ENCODE data around the gene SIRPG.

GRCh38 chr20:1637226-1637625, 20.4 kb downstream of the SIRPG start:
- no peak for TF ChIP-seq SRF (IDR thresholded peaks at IDR 0.05; ENCODE audit: low read depth, low read length)
- TF ChIP-seq KDM1A (CRISPR knock-in tag; IDR thresholded peaks at IDR 0.05): no peak
- TF ChIP-seq CTCF (CRISPR knock-in tag; IDR thresholded peaks at IDR 0.05): no peak
- no peak for TF ChIP-seq ZNF143 (CRISPR knock-in tag; IDR thresholded peaks at IDR 0.05)
- no peak for TF ChIP-seq ZFX (CRISPR knock-in tag; IDR thresholded peaks at IDR 0.05; ENCODE audit: low read depth)
